ENCODE results near the gene RNF17. TPM values are rescaled to one million over a fixed set of nuclear protein-coding genes. Genes with fewer than 3 reads are reported as not detected.

RNF17 gene
- total and polyA plus RNA-seq, 2 of the 8 experiments (the other 6 are each of a cell fraction or from before 2014, with no cell fraction given) = not detected

DNA sequence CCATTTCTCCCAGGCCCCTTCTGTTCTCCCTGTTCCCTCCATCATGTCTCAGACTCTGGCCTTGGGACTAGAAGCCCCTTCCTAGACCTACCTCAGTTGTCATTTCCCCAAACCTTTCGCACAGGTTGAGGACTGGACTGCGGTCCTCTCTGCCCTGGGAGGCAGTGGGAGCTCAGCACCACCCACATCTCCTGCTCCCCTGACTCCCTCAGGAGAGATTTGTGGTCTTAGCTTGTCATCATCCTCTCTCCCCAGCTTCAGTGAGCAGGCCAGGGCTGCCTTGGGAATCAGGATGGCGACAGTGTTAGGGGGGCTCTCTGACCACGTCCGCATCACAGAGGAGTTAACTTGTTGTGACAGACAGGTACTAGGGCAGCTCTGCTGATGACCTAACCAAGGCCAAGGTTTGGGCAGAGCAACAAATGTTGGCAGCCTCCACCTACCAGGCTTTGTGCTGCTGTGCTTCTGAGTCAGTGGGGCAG is 25.6 kb upstream of the RNF17 start:
- Histone ChIP-seq H3K56ac (replicated peaks; ENCODE audit: insufficient read length, low read depth, low read length) (no peak overlapping the region), H4K5ac (ENCODE audit: insufficient read length, low read depth, low read length) (no peak overlapping the region)

More for the DNA sequence above, 25.6 kb upstream of the RNF17 start:
- Histone ChIP-seq H3K4me3 (ENCODE audit: extremely low read depth in 1 of 4, insufficient read depth in 2 of 4, low read depth in 3 of 4, low read length in 4 of 4) (no peak overlapping the region), H2BK120ac (replicated peaks; ENCODE audit: low read depth, low read length) (no peak overlapping the region), H3K27me3 (replicated peaks in 1 of 4; ENCODE audit: control insufficient read depth in 3 of 4, extremely low read depth in 1 of 4, insufficient read depth in 3 of 4, low read length in 3 of 4) (peaks cover 0 to 2% (median 2%) of the 10 kb centered on the region in 4 experiments; a peak in 4 of 7 replicates), H3K23me2 (ENCODE audit: low read depth, low read length) (no peaks in the 10 kb centered on the region), H3K4me2 (ENCODE audit: insufficient read depth in 1 of 2, low read depth in 2 of 2, low read length in 2 of 2) (no peak overlapping the region), H3K9me3 (ENCODE audit: insufficient read depth in 2 of 2, low read depth in 1 of 2, low read length in 1 of 2) (no peaks in the 10 kb centered on the region), H4K20me1 (replicated peaks in 1 of 2; ENCODE audit: control insufficient read depth in 1 of 2, insufficient read depth in 2 of 2, low read length in 2 of 2) (no peaks in the 10 kb centered on the region), H3K9ac (replicated peaks in 1 of 4; ENCODE audit: extremely low read depth in 1 of 4, low read depth in 3 of 4, low read length in 3 of 4) (no peak overlapping the region), H3K14ac (ENCODE audit: insufficient read length) (no peak overlapping the region), H3K79me1 (ENCODE audit: low read depth, low read length) (no peaks in the 10 kb centered on the region), H4K91ac (replicated peaks; ENCODE audit: insufficient read length, low read length) (no peak overlapping the region), H3K27ac (ENCODE audit: low read depth, low read length) (no peak overlapping the region), H2AK5ac (ENCODE audit: low read depth, low read length) (no peak overlapping the region), H3K4me1 (replicated peaks in 1 of 4; ENCODE audit: control insufficient read depth in 3 of 4, insufficient read depth in 4 of 4, low read length in 3 of 4) (peaks cover 0 to 4% (median 1%) of the 10 kb centered on the region in 4 experiments; a peak in 1 of 7 replicates), H3K79me2 (ENCODE audit: control insufficient read depth in 1 of 2, insufficient read depth in 2 of 2, low read length in 2 of 2) (no peaks in the 10 kb centered on the region), H2BK15ac (ENCODE audit: low read length) (no peak overlapping the region), H3K23ac (ENCODE audit: insufficient read length) (no peak overlapping the region), H3K4ac (replicated peaks; ENCODE audit: insufficient read length, low read depth, low read length) (no peak overlapping the region), H2BK12ac (ENCODE audit: low read depth, low read length) (no peak overlapping the region), H3K36me3 (ENCODE audit: control insufficient read depth in 2 of 4, insufficient read depth in 4 of 4, low read length in 3 of 4) (no peaks in the 10 kb centered on the region), H2BK20ac (ENCODE audit: low read length) (no peak overlapping the region), H2AFZ (ENCODE audit: low read length) (peak overlapping the region; percentile 11; the same call in 1 of the 2 replicates), H4K8ac (ENCODE audit: extremely low read depth, insufficient read depth, low read length) (peak overlapping the region; percentile 64; the same call in 1 of the 2 replicates), H3K18ac (ENCODE audit: extremely low read depth, low read length) (no peak overlapping the region), H2BK5ac (ENCODE audit: low read depth, low read length) (no peak overlapping the region)
- DNase-seq (ENCODE audit: low read depth in 1 of 2, low spot score in 2 of 2) = no peak
- WGBS, 2 experiments (ENCODE audit: extremely low coverage in 1 of 2, insufficient coverage in 1 of 2, insufficient read length in 1 of 2, insufficient replicate concordance in 2 of 2, low coverage in 1 of 2, low lambda C conversion rate in 2 of 2, missing lambda C conversion rate in 1 of 2) = 87% methylated on average over 5 of the region's 5 CpGs; no CpG with 5 or more reads in 1 of the 2 experiments
- no peak for TF ChIP-seq KDM1A (IDR thresholded peaks at IDR 0.05; ENCODE audit: borderline replicate concordance, low read length)
- TF ChIP-seq FOSL1 (IDR thresholded peaks at IDR 0.05; ENCODE audit: insufficient read depth, low read depth, low read length) = no peak
- TF ChIP-seq, protein P1, sequence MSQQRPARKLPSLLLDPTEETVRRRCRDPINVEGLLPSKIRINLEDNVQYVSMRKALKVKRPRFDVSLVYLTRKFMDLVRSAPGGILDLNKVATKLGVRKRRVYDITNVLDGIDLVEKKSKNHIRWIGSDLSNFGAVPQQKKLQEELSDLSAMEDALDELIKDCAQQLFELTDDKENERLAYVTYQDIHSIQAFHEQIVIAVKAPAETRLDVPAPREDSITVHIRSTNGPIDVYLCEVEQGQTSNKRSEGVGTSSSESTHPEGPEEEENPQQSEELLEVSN (IDR thresholded peaks at IDR 0.05) = no peak
- TF ChIP-seq SIN3A (conservative IDR thresholded peaks at IDR 0.05 in 1 of 2, IDR thresholded peaks at IDR 0.05 in 1 of 2; ENCODE audit: low read depth in 1 of 2, low read length in 2 of 2) = no peak
- no peak for TF ChIP-seq SRF (IDR thresholded peaks at IDR 0.05; ENCODE audit: low read depth, low read length)
- no peak for TF ChIP-seq RBBP5 (IDR thresholded peaks at IDR 0.05; ENCODE audit: borderline replicate concordance, low read depth, low read length)
- TF ChIP-seq SAP30 (IDR thresholded peaks at IDR 0.05; ENCODE audit: insufficient read depth, insufficient replicate concordance, low read length) = no peak
- no peak for TF ChIP-seq HDAC2 (IDR thresholded peaks at IDR 0.05; ENCODE audit: borderline replicate concordance in 1 of 2, low read depth in 2 of 2, low read length in 2 of 2)
- no peak for TF ChIP-seq JUN (IDR thresholded peaks at IDR 0.05; ENCODE audit: low read depth, low read length)
- no peak for TF ChIP-seq YY1 (IDR thresholded peaks at IDR 0.05; ENCODE audit: low read depth, low read length)
- ChIA-PET CTCF (ENCODE audit: partially characterized antibody) (no interaction called here), POLR2A (ENCODE audit: partially characterized antibody) (no interaction called here)
- no peak for FAIRE-seq
